Measurements from ENCODE around the gene DSG2. TPM values are rescaled to one million over a fixed set of nuclear protein-coding genes. Genes with fewer than 3 reads are reported as not detected.

Gene DSG2
- total and polyA plus RNA-seq, 2 of the 4 experiments (the other 2 are of a cell fraction) = 1.8 to 2.3 TPM

DNA sequence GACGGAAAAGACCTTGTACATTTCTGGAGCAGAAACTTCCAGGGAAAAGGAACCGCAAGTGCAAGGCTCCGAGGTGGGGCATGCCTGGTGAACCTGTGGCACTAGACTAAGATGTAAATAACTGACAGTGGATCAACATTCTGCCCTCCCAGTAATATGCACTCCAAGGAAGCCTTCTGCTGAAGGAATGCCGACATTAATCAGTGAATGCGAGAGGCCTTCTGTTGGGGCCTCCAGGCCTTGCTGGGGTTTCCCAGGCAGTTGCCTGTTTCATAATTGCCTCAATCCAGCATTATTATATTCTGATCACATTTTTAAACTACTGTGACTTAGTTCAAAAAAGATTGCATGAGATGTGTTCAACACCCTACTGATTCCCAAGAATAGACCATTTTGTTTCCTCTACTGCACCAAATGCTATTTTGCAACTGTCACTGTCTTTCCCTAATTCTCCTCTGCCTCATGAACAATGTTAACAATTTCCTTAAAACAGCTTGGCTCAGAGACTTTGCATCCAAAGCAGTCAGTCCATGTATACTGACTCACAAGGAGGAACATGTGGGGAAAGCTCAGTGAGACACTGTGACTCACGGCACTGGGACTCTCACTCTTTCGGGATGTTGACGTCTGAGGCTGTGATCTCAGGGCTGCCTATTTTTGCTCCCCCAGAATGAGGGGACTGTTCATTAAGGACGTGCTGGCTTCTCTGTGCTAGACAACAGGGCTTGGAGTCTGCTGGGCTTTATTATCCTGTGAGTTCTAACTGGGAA is 10.5 kb upstream of the DSG2 start (continued):
- TF ChIP-seq RAD21 (IDR thresholded peaks at IDR 0.05; ENCODE audit: low read length) = no peak

DNA sequence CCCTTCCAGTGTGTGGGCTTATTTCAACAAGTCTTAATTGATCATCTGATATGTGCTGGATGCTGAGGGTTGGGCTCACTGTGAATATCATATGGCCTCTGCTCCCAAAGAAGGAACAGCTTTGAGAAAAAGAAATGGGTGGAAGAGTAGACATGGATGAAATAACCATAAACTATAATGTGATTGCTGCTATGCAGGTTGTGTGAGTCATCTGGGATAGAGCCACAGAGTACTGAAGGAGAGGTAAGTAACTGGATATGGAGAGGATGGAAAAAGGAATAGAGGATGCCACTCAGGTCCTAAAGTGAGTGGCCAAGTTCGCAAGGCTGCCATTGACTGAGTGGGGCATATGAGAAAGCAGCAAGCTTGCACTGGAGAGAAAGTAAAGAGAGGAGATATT is 8.7 kb upstream of the DSG2 start:
- DNase-seq (no peak), ATAC-seq (ENCODE audit: low read depth) (no peak)
- Histone ChIP-seq H4K91ac (ENCODE audit: insufficient read depth, low read depth, low read length) (no peak overlapping the region), H2AK9ac (replicated peaks; ENCODE audit: low read depth, low read length, poor library complexity) (no peak overlapping the region), H2BK15ac (ENCODE audit: low read depth, low read length) (no peak overlapping the region), H3K18ac (ENCODE audit: low read depth, low read length) (no peak overlapping the region), H2BK5ac (ENCODE audit: low read depth, low read length, poor library complexity, severe bottlenecking) (no peak overlapping the region), H3K9ac (ENCODE audit: low read depth, low read length) (no peak overlapping the region), H4K20me1 (ENCODE audit: insufficient read depth, low read length) (no peaks in the 10 kb centered on the region), H3K4me3 (ENCODE audit: insufficient read depth, low read depth, low read length) (no peak overlapping the region), H3K27me3 (ENCODE audit: control insufficient read depth, insufficient read depth, low read length) (no peaks in the 10 kb centered on the region), H3K4ac (ENCODE audit: low read depth, low read length) (no peak overlapping the region), H4K5ac (ENCODE audit: low read depth, low read length) (no peak overlapping the region), H3K56ac (ENCODE audit: extremely low read depth, insufficient read depth, low read length) (no peak overlapping the region), H3K27ac (ENCODE audit: insufficient read depth, low read length) (no peak overlapping the region), H3K9me1 (ENCODE audit: insufficient read depth, low read length) (no peaks in the 10 kb centered on the region), H2BK120ac (ENCODE audit: low read depth, low read length) (no peak overlapping the region), H2AK5ac (ENCODE audit: low read depth, low read length) (no peak overlapping the region), H2AFZ (replicated peaks; ENCODE audit: low read length, poor library complexity) (no peak overlapping the region), H3K79me1 (ENCODE audit: low read depth in 1 of 2, low read length in 2 of 2) (no peaks in the 10 kb centered on the region), H3K9me3 (ENCODE audit: control insufficient read depth, insufficient read depth, low read length) (no peaks in the 10 kb centered on the region), H4K8ac (ENCODE audit: low read depth in 2 of 2, low read length in 2 of 2) (no peak overlapping the region), H3K14ac (replicated peaks; ENCODE audit: low read depth, low read length) (no peak overlapping the region), H3K4me2 (ENCODE audit: low read depth, low read length) (no peak overlapping the region), H2BK20ac (ENCODE audit: low read depth, low read length) (no peak overlapping the region), H3K36me3 (ENCODE audit: control insufficient read depth, insufficient read depth, low read length) (no peaks in the 10 kb centered on the region), H3K4me1 (ENCODE audit: control insufficient read depth, insufficient read depth, low read length) (0 out of 2 replicates have a peak, but pooled peaks cover 2% of the 10 kb centered on the region), H3K23ac (ENCODE audit: low read depth, low read length) (no peak overlapping the region)
- dilution Hi-C loops (cut with HindIII; ENCODE audit: low sequenced_read_pairs, unreplicated experiment) (no loop called here), intact Hi-C loops (cut with micrococcal nuclease) (no loop called here), in situ Hi-C loops (cut with MboI; ENCODE audit: low sequenced_read_pairs) (no loop called here)
- ChIA-PET POLR2A (ENCODE audit: unreplicated experiment) (no interaction called here), CTCF (no interaction called here)
- no TSS peak for BruUV-seq (replicated peaks)
- no peak for TF ChIP-seq RFX5 (IDR thresholded peaks at IDR 0.05; ENCODE audit: low read depth, low read length)
- TF ChIP-seq, protein P1, sequence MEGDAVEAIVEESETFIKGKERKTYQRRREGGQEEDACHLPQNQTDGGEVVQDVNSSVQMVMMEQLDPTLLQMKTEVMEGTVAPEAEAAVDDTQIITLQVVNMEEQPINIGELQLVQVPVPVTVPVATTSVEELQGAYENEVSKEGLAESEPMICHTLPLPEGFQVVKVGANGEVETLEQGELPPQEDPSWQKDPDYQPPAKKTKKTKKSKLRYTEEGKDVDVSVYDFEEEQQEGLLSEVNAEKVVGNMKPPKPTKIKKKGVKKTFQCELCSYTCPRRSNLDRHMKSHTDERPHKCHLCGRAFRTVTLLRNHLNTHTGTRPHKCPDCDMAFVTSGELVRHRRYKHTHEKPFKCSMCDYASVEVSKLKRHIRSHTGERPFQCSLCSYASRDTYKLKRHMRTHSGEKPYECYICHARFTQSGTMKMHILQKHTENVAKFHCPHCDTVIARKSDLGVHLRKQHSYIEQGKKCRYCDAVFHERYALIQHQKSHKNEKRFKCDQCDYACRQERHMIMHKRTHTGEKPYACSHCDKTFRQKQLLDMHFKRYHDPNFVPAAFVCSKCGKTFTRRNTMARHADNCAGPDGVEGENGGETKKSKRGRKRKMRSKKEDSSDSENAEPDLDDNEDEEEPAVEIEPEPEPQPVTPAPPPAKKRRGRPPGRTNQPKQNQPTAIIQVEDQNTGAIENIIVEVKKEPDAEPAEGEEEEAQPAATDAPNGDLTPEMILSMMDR (conservative IDR thresholded peaks at IDR 0.05; ENCODE audit: low read depth, low read length) = no peak
- TF ChIP-seq NFE2L2 (IDR thresholded peaks at IDR 0.05; ENCODE audit: low read depth, low read length) = no peak
- TF ChIP-seq RAD21 (IDR thresholded peaks at IDR 0.05; ENCODE audit: low read length) = no peak
- WGBS, 2 experiments (ENCODE audit: extremely low coverage in 2 of 2, insufficient read length in 1 of 2) = 100% methylated on average over 1 of the region's 1 CpG; no CpG with 5 or more reads in 1 of the 2 experiments

All from IMR-90 (cell line).